Measurements from ENCODE around the gene IFIT3. TPM values are rescaled to one million over a fixed set of nuclear protein-coding genes. Genes with fewer than 3 reads are reported as not detected.

The IFIT3 gene
- polyA plus RNA-seq, 1 of the 3 experiments (the other 2 are of a cell fraction): 3.2 TPM

- H3K9ac ChIP-seq: no peak overlapping the region
- POLR2A ChIA-PET: no interaction called here
- CTCF ChIA-PET: interaction anchor here (0.8 to 2.0 kb wide), 2 partner anchors 8 to 29 kb away, joined by 4 to 7 read pairs; no protein-coding TSS in a partner anchor
- H3K27me3 ChIP-seq (ENCODE audit: insufficient read depth): no peaks in the 10 kb centered on the region
- no peaks in the 10 kb centered on the region for H4K20me1 ChIP-seq (ENCODE audit: insufficient read depth)
- no peak for DNase-seq
- no peaks in the 10 kb centered on the region for H3K9me3 ChIP-seq
- no peaks in the 10 kb centered on the region for H3K9me2 ChIP-seq
- H3K27ac ChIP-seq (ENCODE audit: low read depth in 2 of 2, low read length in 1 of 2): no peak overlapping the region
- no peaks in the 10 kb centered on the region for H3K79me2 ChIP-seq (ENCODE audit: insufficient read depth)
- H3K4me2 ChIP-seq: no peak overlapping the region
- H3K4me3 ChIP-seq (ENCODE audit: low read depth in 2 of 2, low read length in 1 of 2): no peak overlapping the region
- H3K4me1 ChIP-seq (ENCODE audit: control insufficient read depth in 1 of 2, insufficient read depth in 2 of 2, low read depth in 1 of 2, low read length in 1 of 2): peaks cover 4 to 5% of the 10 kb centered on the region in 2 experiments; a peak in 2 of 4 replicates
- no peak for TF ChIP-seq USF1 (IDR thresholded peaks at IDR 0.05; ENCODE audit: borderline replicate concordance, low read depth)
- TF ChIP-seq MEF2A (IDR thresholded peaks at IDR 0.05; ENCODE audit: borderline replicate concordance, low read depth): no peak
- no peak for TF ChIP-seq TAF1 (IDR thresholded peaks at IDR 0.05; ENCODE audit: borderline replicate concordance, low read depth, low read length)
- TF ChIP-seq POLR2AphosphoS5 (IDR thresholded peaks at IDR 0.05; ENCODE audit: low read depth, low read length): no peak
- TF ChIP-seq GATA2 (CRISPR knock-in tag; IDR thresholded peaks at IDR 0.05): no peak
- no peak for TF ChIP-seq YY1 (IDR thresholded peaks at IDR 0.05; ENCODE audit: low read depth)
- H2AFZ ChIP-seq (ENCODE audit: low read depth): no peak overlapping the region
- H3F3A ChIP-seq (replicated peaks; ENCODE audit: insufficient read depth): no peaks in the 10 kb centered on the region
- H3K36me3 ChIP-seq (replicated peaks in 1 of 2; ENCODE audit: control insufficient read depth in 1 of 2, insufficient read depth in 2 of 2, low read length in 1 of 2): no peaks in the 10 kb centered on the region
Observed at GRCh38 chr10:89360157-89360556, 32.4 kb downstream of the IFIT3 start.

DNA sequence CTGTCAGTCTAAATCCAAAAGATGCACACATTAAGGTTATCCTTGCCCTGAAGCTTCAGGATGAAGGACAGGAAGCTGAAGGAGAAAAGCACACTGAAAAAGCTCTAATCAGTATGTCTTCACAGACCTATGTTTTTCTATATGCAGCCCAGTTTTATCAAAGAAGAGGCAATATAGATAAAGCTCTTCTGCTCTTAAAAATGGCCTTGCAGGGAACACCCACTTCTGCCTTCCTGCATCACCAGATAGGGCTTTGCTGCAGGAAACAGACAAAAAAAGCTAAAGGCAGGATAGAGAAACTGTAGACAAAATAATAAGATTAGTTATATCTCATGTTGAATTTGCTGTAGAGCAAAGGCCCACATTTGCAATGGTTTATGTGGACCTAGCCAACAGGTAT lies 35.1 kb downstream of the IFIT3 start:
- ChIA-PET POLR2A (no interaction called here), CTCF (interaction anchor here (1.3 kb wide), 1 partner anchor 97 kb away, joined by 5 read pairs; no protein-coding TSS in a partner anchor)
- Histone ChIP-seq H3K9me3 (no peaks in the 10 kb centered on the region), H3K36me3 (replicated peaks in 1 of 2; ENCODE audit: control insufficient read depth in 1 of 2, insufficient read depth in 2 of 2, low read length in 1 of 2) (no peaks in the 10 kb centered on the region), H3K4me3 (ENCODE audit: low read depth in 2 of 2, low read length in 1 of 2) (no peak overlapping the region), H3K9me2 (no peaks in the 10 kb centered on the region), H3K9ac (no peak overlapping the region), H3K27me3 (ENCODE audit: insufficient read depth) (no peaks in the 10 kb centered on the region), H2AFZ (ENCODE audit: low read depth) (no peak overlapping the region), H3K27ac (ENCODE audit: low read depth in 2 of 2, low read length in 1 of 2) (peak overlapping the region in 1 of 2 experiments; percentile 74; a peak in 2 of 4 replicates), H3K4me2 (no peak overlapping the region), H3F3A (replicated peaks; ENCODE audit: insufficient read depth) (no peaks in the 10 kb centered on the region), H4K20me1 (ENCODE audit: insufficient read depth) (no peaks in the 10 kb centered on the region), H3K4me1 (ENCODE audit: control insufficient read depth in 1 of 2, insufficient read depth in 2 of 2, low read depth in 1 of 2, low read length in 1 of 2) (peaks cover 0 to 4% of the 10 kb centered on the region in 2 experiments; a peak in 1 of 4 replicates), H3K79me2 (ENCODE audit: insufficient read depth) (no peaks in the 10 kb centered on the region)
- DNase-seq: no peak
- TF ChIP-seq GATA2 (CRISPR knock-in tag; IDR thresholded peaks at IDR 0.05) (no peak), FOSL2 (IDR thresholded peaks at IDR 0.05; ENCODE audit: borderline replicate concordance, low read depth) (no peak), RAD21 (IDR thresholded peaks at IDR 0.05; ENCODE audit: low read length) (no peak), SMC3 (IDR thresholded peaks at IDR 0.05; ENCODE audit: low read depth, low read length) (no peak), POLR2AphosphoS5 (IDR thresholded peaks at IDR 0.05; ENCODE audit: low read depth, low read length) (no peak), FOXJ3 (CRISPR knock-in tag; IDR thresholded peaks at IDR 0.05) (no peak), USF1 (IDR thresholded peaks at IDR 0.05; ENCODE audit: borderline replicate concordance, low read depth) (no peak), ZBTB33 (IDR thresholded peaks at IDR 0.05; ENCODE audit: borderline replicate concordance, low read depth) (no peak), NFIC (IDR thresholded peaks at IDR 0.05; ENCODE audit: borderline replicate concordance) (no peak), RFX5 (IDR thresholded peaks at IDR 0.05; ENCODE audit: low read length) (no peak), EZH2phosphoT487 (IDR thresholded peaks at IDR 0.05; ENCODE audit: borderline replicate concordance, low read depth) (no peak), GABPA (IDR thresholded peaks at IDR 0.05; ENCODE audit: low read depth) (no peak), YY1 (IDR thresholded peaks at IDR 0.05; ENCODE audit: low read depth) (no peak), JUND (IDR thresholded peaks at IDR 0.05) (no peak)
- TF ChIP-seq, protein P1, sequence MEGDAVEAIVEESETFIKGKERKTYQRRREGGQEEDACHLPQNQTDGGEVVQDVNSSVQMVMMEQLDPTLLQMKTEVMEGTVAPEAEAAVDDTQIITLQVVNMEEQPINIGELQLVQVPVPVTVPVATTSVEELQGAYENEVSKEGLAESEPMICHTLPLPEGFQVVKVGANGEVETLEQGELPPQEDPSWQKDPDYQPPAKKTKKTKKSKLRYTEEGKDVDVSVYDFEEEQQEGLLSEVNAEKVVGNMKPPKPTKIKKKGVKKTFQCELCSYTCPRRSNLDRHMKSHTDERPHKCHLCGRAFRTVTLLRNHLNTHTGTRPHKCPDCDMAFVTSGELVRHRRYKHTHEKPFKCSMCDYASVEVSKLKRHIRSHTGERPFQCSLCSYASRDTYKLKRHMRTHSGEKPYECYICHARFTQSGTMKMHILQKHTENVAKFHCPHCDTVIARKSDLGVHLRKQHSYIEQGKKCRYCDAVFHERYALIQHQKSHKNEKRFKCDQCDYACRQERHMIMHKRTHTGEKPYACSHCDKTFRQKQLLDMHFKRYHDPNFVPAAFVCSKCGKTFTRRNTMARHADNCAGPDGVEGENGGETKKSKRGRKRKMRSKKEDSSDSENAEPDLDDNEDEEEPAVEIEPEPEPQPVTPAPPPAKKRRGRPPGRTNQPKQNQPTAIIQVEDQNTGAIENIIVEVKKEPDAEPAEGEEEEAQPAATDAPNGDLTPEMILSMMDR (IDR thresholded peaks at IDR 0.05): no peak
- TF ChIP-seq, protein P2, sequence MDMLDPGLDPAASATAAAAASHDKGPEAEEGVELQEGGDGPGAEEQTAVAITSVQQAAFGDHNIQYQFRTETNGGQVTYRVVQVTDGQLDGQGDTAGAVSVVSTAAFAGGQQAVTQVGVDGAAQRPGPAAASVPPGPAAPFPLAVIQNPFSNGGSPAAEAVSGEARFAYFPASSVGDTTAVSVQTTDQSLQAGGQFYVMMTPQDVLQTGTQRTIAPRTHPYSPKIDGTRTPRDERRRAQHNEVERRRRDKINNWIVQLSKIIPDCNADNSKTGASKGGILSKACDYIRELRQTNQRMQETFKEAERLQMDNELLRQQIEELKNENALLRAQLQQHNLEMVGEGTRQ (IDR thresholded peaks at IDR 0.05; ENCODE audit: borderline replicate concordance, low read depth, low read length): no peak
- TF ChIP-seq, protein P3, sequence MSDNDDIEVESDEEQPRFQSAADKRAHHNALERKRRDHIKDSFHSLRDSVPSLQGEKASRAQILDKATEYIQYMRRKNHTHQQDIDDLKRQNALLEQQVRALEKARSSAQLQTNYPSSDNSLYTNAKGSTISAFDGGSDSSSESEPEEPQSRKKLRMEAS (IDR thresholded peaks at IDR 0.05; ENCODE audit: low read depth): no peak

Measured in SK-N-SH (cell line).